22Rv1 (cell line): ENCODE data around the gene C5orf58.

Experiments used
- CTCF ChIP-seq: fragments of 450-650 bp; IDR thresholded peaks from 2 replicates; pipeline ENCODE4 v1.5.1; 2017; ENCODE audit warnings: mild to moderate bottlenecking
- ZFX ChIP-seq: fragments of 450-650 bp; IDR thresholded peaks from 2 replicates; pipeline ENCODE4 v1.6.1; 2017; ENCODE audit warnings: antibody characterized with exemption, borderline replicate concordance

- TF ChIP-seq CTCF (no peak), ZFX (no peak)
These were observed 56.3 kb downstream of the C5orf58 start for GRCh38 chr5:170289121-170289520.
